ENCODE measurements around the gene AHNAK2. TPM values are rescaled to one million over a fixed set of nuclear protein-coding genes. Genes with fewer than 3 reads are reported as not detected.

The AHNAK2 gene
- total and polyA plus RNA-seq, 8 donors: 1.5 to 117 (median 13.5) TPM

GRCh38 chr14:104980611-104981531 is 2.7 kb upstream of the AHNAK2 start:
- WGBS, 5 donors: 86 to 94% (median 91%) methylated on average over 17 to 22 of the region's 22 CpGs
- peak overlapping the region in 3 of 5 donors; percentile 15 to 73 (median 60) for H3K27ac ChIP-seq
- TF ChIP-seq CTCF (IDR thresholded peaks at IDR 0.05): no peak
- TF ChIP-seq POLR2AphosphoS5 (IDR thresholded peaks at IDR 0.05): no peak

GRCh38 chr14:104979758-104980610 is 1.8 kb upstream of the AHNAK2 start:
- Histone ChIP-seq H3K36me3 (no peaks in the 10 kb centered on the region), H3K4me3 (no peak overlapping the region), H3K9me3 (no peaks in the 10 kb centered on the region), H3K27me3 (peaks cover 0 to 31% (median 21%) of the 10 kb centered on the region in 3 donors), H3K4me1 (peaks cover 34 to 59% (median 49%) of the 10 kb centered on the region in 4 donors), H3K27ac (peak overlapping the region in 3 of 5 donors; percentile 15 to 73 (median 60))
- WGBS, 5 donors: 35 to 57% (median 49%) methylated on average over 17 to 19 of the region's 19 CpGs
- intact Hi-C loops (cut with DNase I; ENCODE audit: low total_unique reads): loop anchor here (5.0 kb wide), 2 partner anchors 42 to 62 kb away; partner anchors contain the start of gene CDCA4
- no peak for TF ChIP-seq CTCF (IDR thresholded peaks at IDR 0.05)
- peak in 2 of 3 donors; percentile 52 to 83 for TF ChIP-seq POLR2AphosphoS5 (IDR thresholded peaks at IDR 0.05)
- DNase-seq: peak; percentile 40 to 77

More at GRCh38 chr14:104980611-104981531, 2.7 kb upstream of the AHNAK2 start:
- intact Hi-C loops (cut with DNase I; ENCODE audit: low total_unique reads): no loop called here
- Histone ChIP-seq H3K9me3 (no peaks in the 10 kb centered on the region), H3K36me3 (no peaks in the 10 kb centered on the region), H3K27me3 (peaks cover 0 to 30% (median 21%) of the 10 kb centered on the region in 3 donors), H3K4me3 (no peak overlapping the region), H3K4me1 (peaks cover 30 to 52% (median 45%) of the 10 kb centered on the region in 4 donors)
- DNase-seq: no peak

- Histone ChIP-seq H3K27ac (peak overlapping the region in 2 of 5 donors; percentile 60 to 73), H3K4me3 (peak overlapping the region; percentile 52 to 58 (median 56)), H3K36me3 (no peaks in the 10 kb centered on the region), H3K27me3 (peaks cover 0 to 31% (median 21%) of the 10 kb centered on the region in 3 donors), H3K9me3 (no peaks in the 10 kb centered on the region), H3K4me1 (peaks cover 42 to 67% (median 57%) of the 10 kb centered on the region in 4 donors)
- intact Hi-C loops (cut with DNase I; ENCODE audit: low total_unique reads): loop anchor here (5.0 kb wide), 2 partner anchors 43 to 63 kb away; partner anchors contain the start of gene CDCA4
- TF ChIP-seq POLR2AphosphoS5 (IDR thresholded peaks at IDR 0.05) (no peak), EP300 (IDR thresholded peaks at IDR 0.05) (no peak)
- DNase-seq: no peak
- 50 to 75% (median 52%) methylated on average over 30 to 32 of the region's 32 CpGs for WGBS, 5 donors
These were observed 845 bp upstream of the AHNAK2 start for GRCh38 chr14:104978746-104979691.

- peaks cover 0 to 31% (median 21%) of the 10 kb centered on the region in 3 donors for H3K27me3 ChIP-seq
- H3K4me3 ChIP-seq: peak overlapping the region; percentile 52 to 58 (median 56)
- TF ChIP-seq POLR2A (IDR thresholded peaks at IDR 0.05) (no peak), EP300 (IDR thresholded peaks at IDR 0.05) (no peak), CTCF (IDR thresholded peaks at IDR 0.05) (no peak), POLR2AphosphoS5 (IDR thresholded peaks at IDR 0.05) (no peak)
- DNase-seq: peak in 1 of 2 donors; percentile 31
- 45 to 71% (median 48%) methylated on average over 9 to 11 of the region's 11 CpGs for WGBS, 5 donors
- H3K9me3 ChIP-seq: no peaks in the 10 kb centered on the region
- intact Hi-C loops (cut with DNase I; ENCODE audit: low total_unique reads): loop anchor here (5.0 kb wide), 2 partner anchors 45 to 65 kb away; partner anchors contain the start of gene CDCA4
- peak overlapping the region in 2 of 5 donors; percentile 60 to 94 for H3K27ac ChIP-seq
- no peaks in the 10 kb centered on the region for H3K36me3 ChIP-seq
- peaks cover 61 to 85% (median 76%) of the 10 kb centered on the region in 4 donors for H3K4me1 ChIP-seq
These were observed 1.0 kb downstream of the AHNAK2 start for GRCh38 chr14:104977008-104977680.
